Amniotic stem cell (primary cell): ENCODE measurements around the gene PLD6.
A peak's percentile ranks its signal among the peaks of the same experiment; 100 is the strongest.
"Not testable (repeated sequence)": the region's sequence is repeated elsewhere in the genome, so short reads cannot be mapped to it uniquely, and the experiment has no call there.

ENCODE experiments used
- DNase-seq: peaks from one replicate; lab custom pipeline; 2025; lab: John Stamatoyannopoulos, UW

Gene PLD6

DNA sequence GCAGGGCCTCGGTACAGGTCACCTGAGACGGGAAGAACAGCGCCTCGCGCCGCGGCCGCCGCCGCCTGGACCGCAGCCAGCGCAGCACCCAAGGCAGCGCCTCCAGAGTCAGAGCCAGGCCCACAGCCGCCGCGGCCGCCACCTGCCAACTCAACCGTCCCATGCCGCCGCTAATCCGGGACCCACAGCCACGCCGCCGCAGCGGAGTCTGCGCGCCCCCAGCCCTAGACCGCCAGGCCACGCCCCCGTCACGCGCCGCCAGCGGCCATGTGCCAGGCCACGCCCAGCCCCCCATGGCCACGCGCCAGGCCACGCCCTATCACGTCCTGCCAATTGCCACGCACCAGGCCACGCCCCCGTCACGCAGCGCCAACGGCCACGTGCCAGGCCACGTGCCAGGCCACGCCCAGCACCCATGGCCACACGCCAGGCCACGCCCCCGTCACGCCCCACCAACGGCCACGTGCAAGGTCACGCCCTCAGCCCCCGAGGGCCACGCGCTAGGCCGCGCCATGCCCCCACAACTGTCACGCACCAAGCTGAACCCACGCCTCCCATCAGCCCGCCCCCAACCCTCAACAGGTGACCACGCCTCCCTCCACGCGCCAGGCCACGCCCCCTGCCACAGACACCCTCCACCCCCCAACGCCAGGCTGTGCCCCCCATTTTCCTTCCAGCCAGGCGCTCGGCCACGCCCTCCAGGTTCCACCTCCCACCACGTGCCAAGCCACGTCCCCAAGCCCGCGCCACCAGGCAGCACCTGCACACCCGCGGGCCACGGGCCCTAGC, at the start of gene PLD6:
PLD6 (minus strand) TSS at position 210 of the 789 bp plus-strand sequence; CDS start at position 163, 47 bp downstream.
- peak; percentile 10 for DNase-seq

GRCh38 chr17:17255689-17256088, 49.6 kb upstream of the PLD6 start:
- DNase-seq = not testable (repeated sequence)

GRCh38 chr17:17254036-17254435, 47.9 kb upstream of the PLD6 start:
- DNase-seq = no peak

GRCh38 chr17:17253406-17253805, 47.3 kb upstream of the PLD6 start:
- no peak for DNase-seq

DNA sequence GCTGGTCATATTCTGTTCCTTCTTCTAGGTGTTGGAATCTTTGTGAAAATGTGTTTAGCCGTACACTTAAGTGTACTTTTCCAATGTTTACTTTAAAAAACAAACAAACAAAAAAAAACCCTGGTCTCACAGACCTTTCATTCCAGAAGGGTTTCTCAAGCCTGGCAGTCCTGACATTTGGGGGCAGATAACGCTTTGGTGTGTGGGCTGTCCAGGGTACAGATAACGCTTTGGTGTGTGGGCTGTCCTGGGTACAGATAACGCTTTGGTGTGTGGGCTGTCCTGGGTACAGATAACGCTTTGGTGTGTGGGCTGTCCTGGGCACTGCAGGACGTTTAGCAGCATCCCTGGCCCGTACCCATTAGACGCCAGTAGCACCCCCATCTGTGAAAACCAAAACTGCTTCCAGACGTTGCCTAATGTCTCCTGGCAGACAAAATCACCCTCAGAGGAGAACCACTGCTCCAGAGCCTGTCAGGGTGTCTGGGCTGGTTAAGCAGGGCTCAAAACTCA, 46.1 kb upstream of the PLD6 start:
- DNase-seq = no peak

DNA sequence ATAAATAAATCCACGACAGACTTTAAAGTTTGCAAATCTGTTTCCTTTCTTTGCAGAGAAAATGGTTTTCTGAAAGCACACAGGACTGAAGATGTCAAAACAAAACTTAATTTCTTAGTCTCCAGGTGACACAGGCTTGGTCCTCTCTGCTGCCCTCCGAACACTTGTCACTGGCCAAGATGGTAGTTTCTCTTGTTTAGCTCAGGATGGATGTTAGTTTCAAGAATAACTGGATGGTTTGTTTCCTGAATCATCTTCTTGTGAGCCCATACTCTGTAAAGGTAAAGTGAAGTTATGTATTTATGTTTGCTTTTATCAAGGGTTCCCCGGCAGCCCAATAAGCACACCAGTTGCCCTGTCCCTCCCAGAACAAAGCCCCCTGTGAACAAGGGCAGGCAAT, 40.7 kb upstream of the PLD6 start:
- DNase-seq = no peak

- no peak for DNase-seq
Observed at GRCh38 chr17:17243163-17243562, 37.0 kb upstream of the PLD6 start.

- no peak for DNase-seq
Observed at GRCh38 chr17:17242246-17242645, 36.1 kb upstream of the PLD6 start.

- DNase-seq = no peak
Observed at GRCh38 chr17:17241656-17242055, 35.5 kb upstream of the PLD6 start.

DNA sequence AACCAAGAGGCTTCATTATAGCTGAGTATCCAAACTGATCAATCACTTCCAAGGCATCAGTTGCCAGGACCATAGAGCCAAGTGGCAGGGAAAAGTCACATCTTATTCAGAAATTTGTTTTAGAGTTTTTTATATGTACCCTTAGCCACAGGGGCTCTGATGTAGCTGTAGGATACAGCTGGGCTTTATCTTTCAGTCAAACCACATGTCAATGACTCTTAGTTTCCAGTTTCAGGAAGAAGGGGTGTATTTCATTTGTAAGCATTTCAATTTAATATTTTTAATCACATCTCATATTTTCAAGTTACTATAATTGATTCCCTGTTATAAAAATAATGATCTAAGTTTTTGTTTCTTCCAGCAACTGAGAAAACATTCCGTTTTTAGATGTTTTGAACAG, 33.7 kb upstream of the PLD6 start:
- DNase-seq = no peak

DNA sequence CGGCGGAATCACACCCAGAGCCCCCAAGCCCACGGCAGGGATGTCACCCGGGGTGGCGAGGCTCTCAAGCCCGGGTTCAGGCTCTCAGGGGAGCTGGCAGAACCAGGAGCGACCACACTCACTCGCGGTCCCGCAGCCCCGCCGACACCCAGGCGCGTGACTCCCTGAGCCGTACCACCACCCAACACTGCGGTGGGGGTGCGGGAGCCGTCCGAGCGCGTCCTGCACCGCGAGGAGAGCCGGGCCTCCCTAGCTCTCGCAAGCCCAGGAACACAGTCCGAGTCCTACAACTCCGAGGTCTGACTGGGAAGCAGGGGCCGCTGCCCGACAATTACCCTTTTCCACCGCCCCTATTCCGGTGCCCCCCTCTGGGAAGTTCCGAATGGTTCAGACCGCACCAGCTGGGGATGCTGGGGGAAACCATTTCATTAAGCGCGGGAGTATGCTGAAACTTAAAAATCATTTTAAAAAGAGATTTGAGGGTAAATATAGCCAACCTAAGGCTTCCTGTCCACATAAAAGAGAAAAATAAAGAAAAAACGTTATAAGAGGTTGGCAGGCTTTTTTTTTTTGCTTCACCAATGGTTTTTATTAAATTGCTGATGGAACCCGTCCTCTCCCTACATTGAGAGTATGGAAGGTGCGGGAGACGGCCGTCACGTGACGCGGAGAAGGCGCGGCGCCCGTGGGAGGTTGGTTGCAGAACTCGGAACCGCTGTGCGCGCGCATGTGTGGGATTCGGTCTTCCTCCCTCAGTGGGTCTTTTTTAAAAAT, 31.1 kb upstream of the PLD6 start, which contains the start of gene FLCN:
FLCN (minus strand) TSS at position 143 of the 774 bp plus-strand sequence. CDS start 9,031 bp downstream, outside the sequence.
- peak; percentile 80 for DNase-seq

GRCh38 chr17:17236295-17237025, 30.3 kb upstream of the PLD6 start:
- peak; percentile 8 for DNase-seq

DNA sequence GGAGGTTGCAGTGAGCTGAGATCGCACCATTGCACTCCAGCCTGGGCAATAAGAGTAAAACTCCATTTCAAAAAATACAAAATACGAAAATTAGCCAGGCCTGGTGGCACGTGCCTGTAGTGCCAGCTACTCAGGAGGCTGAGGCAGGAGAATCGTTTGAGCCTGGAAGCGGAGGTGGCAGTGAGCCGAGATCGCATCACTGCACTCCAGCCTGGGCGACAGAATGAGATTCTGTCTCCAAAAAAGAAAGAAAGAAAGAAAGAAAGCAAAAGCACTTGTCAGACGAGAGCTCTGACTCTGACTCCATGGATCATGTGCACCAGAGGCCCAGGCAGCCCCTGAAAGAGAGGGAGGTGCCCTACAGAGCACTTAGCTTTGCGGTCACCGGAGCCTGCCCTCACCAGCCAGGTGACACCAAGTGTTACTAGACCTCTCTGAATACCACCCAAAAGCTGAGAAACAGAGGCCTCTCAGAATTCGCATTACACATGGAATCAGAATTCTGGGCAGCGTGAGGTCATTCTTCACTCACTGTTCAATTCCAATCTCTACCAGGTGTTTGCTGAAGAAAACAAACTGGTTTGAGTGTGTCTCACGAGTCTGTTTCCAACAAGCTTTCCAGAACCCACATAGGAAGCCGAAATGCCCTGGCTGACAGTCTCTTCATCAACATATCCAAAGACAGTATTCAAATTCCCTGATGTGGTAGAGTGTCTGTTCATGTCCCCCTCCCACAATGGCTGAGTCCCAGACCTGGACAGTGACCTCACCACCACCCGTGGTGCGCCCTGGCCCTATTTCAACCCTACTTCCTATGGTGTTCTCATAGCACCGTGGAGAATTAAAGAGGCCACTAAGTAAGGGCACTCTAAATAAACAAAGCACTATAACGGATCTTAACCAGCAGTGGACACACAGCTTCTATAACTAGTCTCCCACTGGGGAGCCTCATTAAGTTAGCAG, 29.4 kb upstream of the PLD6 start:
- DNase-seq = no peak

DNA sequence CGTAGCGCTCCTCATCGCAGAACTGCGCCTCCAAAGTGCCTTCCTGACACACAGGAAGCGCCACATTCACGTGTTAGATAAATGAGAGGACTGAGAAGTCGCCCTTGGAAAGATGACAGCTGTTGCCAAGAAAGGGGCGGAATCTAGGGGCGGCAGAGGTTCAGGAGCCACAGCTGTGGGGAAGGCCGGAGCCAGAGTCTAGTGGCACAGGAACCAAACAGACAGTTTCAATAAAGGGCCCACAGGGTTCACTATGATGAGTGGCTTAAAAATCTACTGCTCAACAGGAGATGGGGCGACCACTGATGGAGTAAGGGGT, 26.1 kb upstream of the PLD6 start:
- DNase-seq = no peak

DNA sequence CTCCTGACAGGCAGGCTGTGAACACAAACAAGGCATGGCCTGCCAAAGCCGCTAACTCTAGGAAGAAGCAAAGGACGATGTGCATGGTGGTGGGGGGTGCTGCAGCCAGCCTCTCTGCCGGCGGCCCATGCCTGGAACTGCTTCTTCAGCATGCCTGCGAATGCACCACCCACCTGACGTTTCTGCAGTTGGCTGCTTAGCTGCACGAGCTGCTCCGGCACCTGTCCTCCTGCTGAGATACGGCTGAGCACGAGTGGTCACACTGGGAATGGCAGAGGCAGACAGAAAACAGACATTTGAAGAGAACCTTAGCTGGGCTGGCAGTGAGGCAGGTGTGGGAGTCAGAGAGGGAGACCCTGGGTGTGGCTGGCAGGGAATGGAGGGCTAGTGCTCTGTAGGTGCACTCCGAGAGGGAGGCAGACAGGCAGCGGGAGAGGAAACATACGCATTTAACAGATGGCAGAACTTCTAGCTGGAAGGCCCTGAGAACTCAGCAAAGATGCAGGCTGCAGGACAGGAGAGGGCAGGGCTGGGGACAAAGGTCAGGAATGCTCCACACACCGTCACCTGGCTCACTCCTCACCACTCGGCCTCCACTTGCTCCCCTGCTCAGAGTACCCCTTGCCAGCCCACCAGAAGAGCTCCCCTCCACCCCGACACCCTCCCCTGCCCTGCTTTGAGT, 25.6 kb upstream of the PLD6 start:
- no peak for DNase-seq

GRCh38 chr17:17229416-17230384, 23.6 kb upstream of the PLD6 start:
- no peak for DNase-seq

- no peak for DNase-seq
Observed at GRCh38 chr17:17228521-17229279, 22.6 kb upstream of the PLD6 start.

DNA sequence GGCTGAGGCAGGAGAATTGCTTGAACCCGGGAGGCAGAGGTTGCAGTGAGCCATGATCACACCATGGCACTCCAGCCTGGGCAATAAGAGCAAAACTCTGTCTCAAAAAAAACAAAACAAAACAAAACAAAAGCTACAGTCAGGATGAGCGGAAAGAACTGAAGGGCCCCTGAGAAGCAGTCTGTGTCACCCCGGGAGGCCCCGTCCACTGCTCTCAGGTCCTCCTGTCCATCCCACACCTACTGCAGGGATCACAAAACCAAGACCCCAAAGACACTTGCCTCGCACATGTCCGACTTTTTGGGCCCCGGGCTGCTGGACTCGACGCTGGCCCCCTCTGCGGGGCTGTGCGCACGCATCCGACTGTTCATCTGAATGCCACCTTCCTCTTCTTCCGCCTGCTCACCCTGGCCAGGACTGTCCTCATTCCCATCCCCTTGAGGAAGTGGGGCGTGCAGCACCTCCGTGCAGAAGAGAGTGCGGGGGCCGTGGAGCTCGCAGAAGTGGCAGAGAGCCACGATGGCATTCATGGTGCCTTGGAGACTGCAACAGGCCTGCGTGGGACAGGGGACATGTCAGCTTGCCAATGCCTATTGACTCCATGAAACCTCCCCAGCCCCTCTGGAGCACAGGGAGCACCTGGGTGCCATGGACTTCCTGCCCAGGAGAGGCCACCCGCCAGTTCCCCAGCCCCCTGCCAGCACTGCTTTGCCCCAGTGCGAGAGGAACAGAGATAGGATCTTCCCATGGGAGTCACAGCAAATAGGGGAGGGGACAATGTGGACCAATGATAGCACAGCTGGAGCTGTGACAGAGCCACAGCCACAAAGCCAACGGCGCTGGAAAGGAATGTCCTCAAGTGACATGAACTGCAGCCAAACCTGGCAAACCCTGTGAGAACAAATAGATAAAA, 21.7 kb upstream of the PLD6 start:
- no peak for DNase-seq
